Measurements from ENCODE around the gene NELL2.

NELL2 gene

GRCh38 chr12:44816446-44817017 lies 59.6 kb downstream of the NELL2 start:
- H3K36me3 ChIP-seq (ENCODE audit: control insufficient read depth, insufficient read depth, low read length) = no peaks in the 10 kb centered on the region
- H3K27me3 ChIP-seq (ENCODE audit: control insufficient read depth, insufficient read depth, low read length) = no peaks in the 10 kb centered on the region
- H3K9ac ChIP-seq (ENCODE audit: low read length) = no peak overlapping the region
- H3K27ac ChIP-seq (ENCODE audit: low read depth, low read length) = no peak overlapping the region
- no peak overlapping the region for H3K4me3 ChIP-seq (ENCODE audit: low read length)
- no peaks in the 10 kb centered on the region for H3K4me1 ChIP-seq (ENCODE audit: control insufficient read depth, insufficient read depth, low read length)

DNA sequence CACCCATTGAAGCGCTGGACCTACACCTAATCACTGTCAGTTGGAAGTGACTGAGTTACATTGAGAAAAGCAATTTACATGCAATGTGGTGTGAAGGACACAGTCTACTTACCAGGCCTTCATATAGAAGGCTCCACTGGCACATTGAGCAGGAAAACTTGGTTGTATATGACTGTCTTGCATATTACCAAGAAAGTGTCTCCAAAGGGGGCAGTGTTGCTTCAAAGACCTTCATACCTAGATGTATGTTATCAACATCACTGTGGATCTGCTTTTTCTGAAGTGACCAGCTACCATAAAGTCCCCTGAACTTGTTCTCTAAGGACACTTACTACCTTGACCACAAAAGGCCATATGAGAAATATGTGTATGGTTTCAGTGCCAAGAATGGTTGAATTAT lies 64.1 kb downstream of the NELL2 start:
- no peaks in the 10 kb centered on the region for H3K4me1 ChIP-seq (ENCODE audit: control insufficient read depth, insufficient read depth, low read length)
- H3K9ac ChIP-seq (ENCODE audit: low read length) = no peak overlapping the region
- H3K4me3 ChIP-seq (ENCODE audit: low read length) = no peak overlapping the region
- H3K27ac ChIP-seq (ENCODE audit: low read depth, low read length) = no peak overlapping the region
- H3K27me3 ChIP-seq (ENCODE audit: control insufficient read depth, insufficient read depth, low read length) = no peaks in the 10 kb centered on the region
- H3K36me3 ChIP-seq (ENCODE audit: control insufficient read depth, insufficient read depth, low read length) = no peaks in the 10 kb centered on the region

DNA sequence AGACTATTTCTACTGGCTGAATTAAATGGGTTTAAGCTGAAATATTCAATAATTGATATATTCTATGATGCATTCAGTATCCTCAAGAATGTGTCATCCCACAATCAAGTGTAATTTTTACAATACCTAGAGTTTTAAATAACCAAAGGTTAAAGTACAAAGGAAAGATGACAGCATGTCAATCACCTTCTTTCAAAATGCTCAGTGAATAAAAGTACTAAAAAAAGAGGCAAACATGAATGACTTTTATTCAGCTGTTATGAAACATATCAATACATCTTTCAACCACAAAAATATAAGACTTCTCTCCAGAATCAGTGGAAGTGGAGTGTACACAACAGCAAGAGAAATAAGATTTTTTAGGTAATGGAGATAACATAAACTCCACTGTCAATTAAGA lies 72.0 kb downstream of the NELL2 start:
- no peak overlapping the region for H3K9ac ChIP-seq (ENCODE audit: low read length)
- H3K27ac ChIP-seq (ENCODE audit: low read depth, low read length) = no peak overlapping the region
- no peak overlapping the region for H3K4me3 ChIP-seq (ENCODE audit: low read length)
- no peaks in the 10 kb centered on the region for H3K4me1 ChIP-seq (ENCODE audit: control insufficient read depth, insufficient read depth, low read length)
- no peaks in the 10 kb centered on the region for H3K27me3 ChIP-seq (ENCODE audit: control insufficient read depth, insufficient read depth, low read length)
- H3K36me3 ChIP-seq (ENCODE audit: control insufficient read depth, insufficient read depth, low read length) = no peaks in the 10 kb centered on the region

GRCh38 chr12:44795970-44796369 lies 80.1 kb downstream of the NELL2 start:
- Histone ChIP-seq H3K4me3 (ENCODE audit: low read length) (no peak overlapping the region), H3K27ac (ENCODE audit: low read depth, low read length) (no peak overlapping the region), H3K36me3 (ENCODE audit: control insufficient read depth, insufficient read depth, low read length) (no peaks in the 10 kb centered on the region), H3K9ac (ENCODE audit: low read length) (no peak overlapping the region), H3K4me1 (ENCODE audit: control insufficient read depth, insufficient read depth, low read length) (no peaks in the 10 kb centered on the region), H3K27me3 (ENCODE audit: control insufficient read depth, insufficient read depth, low read length) (no peaks in the 10 kb centered on the region)

DNA sequence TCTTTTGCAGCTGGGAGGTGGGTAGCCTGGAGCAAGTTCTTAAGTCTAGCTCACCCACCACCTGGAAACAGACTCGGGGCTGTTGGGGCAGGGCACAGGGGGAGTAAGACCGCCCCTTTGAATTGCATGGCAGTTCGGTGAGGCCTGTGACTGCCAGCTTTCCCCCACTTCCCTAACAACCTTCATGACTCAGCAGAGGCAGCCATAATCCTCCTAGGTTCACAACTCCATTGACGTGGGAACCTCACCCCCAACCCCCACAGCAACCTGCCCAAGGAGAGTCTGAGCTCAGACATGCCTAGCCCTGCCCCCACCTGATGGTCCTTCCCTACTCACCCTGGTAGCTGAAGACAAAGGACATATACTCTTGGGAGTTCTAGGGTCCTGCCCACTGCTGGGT lies 87.4 kb downstream of the NELL2 start:
- no peaks in the 10 kb centered on the region for H3K36me3 ChIP-seq (ENCODE audit: control insufficient read depth, insufficient read depth, low read length)
- H3K9ac ChIP-seq (ENCODE audit: low read length) = no peak overlapping the region
- H3K4me3 ChIP-seq (ENCODE audit: low read length) = no peak overlapping the region
- no peaks in the 10 kb centered on the region for H3K27me3 ChIP-seq (ENCODE audit: control insufficient read depth, insufficient read depth, low read length)
- no peak overlapping the region for H3K27ac ChIP-seq (ENCODE audit: low read depth, low read length)
- H3K4me1 ChIP-seq (ENCODE audit: control insufficient read depth, insufficient read depth, low read length) = no peaks in the 10 kb centered on the region

DNA sequence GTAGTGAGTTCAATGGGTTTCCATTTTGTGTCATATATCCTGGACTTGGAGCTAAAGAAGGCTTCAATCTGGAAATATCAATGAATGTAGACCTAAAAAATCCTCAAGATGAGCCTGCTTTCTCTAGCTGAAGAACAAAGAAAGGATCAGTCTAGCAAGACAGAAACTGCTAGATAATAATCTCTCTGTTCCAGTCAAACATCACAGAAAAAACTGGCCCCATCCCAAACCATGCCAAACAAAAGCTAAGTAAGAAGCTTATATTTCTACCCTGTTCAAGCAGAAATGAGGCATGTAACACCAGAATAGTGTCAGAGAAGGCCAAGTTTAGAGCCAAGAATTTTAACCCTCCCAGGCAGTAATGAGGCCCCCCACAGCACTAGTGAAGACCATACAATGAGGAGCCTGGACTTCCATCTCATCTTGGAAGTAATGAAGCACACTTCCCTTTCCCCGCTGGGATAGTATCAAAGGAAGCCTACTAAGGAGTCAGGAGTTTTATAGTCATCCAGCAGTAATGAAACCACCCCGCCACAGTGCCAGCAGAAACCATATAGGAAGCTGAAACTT lies 95.8 kb downstream of the NELL2 start:
- H3K36me3 ChIP-seq (ENCODE audit: control insufficient read depth, insufficient read depth, low read length) = no peaks in the 10 kb centered on the region
- H3K4me3 ChIP-seq (ENCODE audit: low read length) = no peak overlapping the region
- H3K27me3 ChIP-seq (ENCODE audit: control insufficient read depth, insufficient read depth, low read length) = no peaks in the 10 kb centered on the region
- no peak overlapping the region for H3K9ac ChIP-seq (ENCODE audit: low read length)
- H3K27ac ChIP-seq (ENCODE audit: low read depth, low read length) = no peak overlapping the region
- H3K4me1 ChIP-seq (ENCODE audit: control insufficient read depth, insufficient read depth, low read length) = no peaks in the 10 kb centered on the region

DNA sequence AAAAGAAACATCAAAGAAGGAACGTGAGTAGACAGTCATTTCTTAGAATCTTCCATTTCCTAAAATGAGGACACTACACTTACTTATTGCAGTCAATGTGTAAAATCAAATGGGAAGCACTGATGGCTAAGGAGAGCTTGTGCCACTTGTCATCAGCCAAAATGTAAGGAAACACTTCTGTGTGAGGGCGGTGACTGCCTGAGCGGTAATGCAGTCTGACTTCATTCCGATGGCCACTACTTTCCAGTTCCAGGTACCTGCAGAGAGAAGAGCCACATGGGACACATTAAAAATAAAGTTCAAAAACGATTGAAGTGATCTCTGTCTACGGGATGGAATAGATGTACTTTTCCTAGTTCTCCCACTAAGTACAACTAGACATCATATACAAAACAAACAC lies 96.3 kb downstream of the NELL2 start:
- Histone ChIP-seq H3K27ac (ENCODE audit: low read depth, low read length) (no peak overlapping the region), H3K4me1 (ENCODE audit: control insufficient read depth, insufficient read depth, low read length) (no peaks in the 10 kb centered on the region), H3K9ac (ENCODE audit: low read length) (no peak overlapping the region), H3K27me3 (ENCODE audit: control insufficient read depth, insufficient read depth, low read length) (no peaks in the 10 kb centered on the region), H3K4me3 (ENCODE audit: low read length) (no peak overlapping the region), H3K36me3 (ENCODE audit: control insufficient read depth, insufficient read depth, low read length) (no peaks in the 10 kb centered on the region)

DNA sequence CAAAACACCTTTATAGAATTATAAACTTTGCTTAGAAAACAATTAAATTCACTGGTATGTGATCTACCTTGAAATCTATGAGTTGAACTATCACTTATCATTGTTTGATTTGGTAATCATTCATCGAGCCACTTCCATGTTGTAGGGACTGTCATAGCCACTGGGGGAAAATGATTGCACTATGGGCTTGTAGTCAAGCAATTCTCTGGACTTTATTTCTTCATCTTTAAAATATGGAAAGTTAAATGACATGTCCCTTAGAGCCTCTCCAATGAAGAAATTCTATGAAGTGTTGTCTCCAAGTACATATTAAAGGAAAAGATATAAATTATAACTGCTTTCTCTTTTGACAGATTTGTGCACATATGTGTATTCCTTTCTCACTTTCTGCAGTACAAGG lies 97.3 kb downstream of the NELL2 start:
- no peak overlapping the region for H3K27ac ChIP-seq (ENCODE audit: low read depth, low read length)
- H3K27me3 ChIP-seq (ENCODE audit: control insufficient read depth, insufficient read depth, low read length) = no peaks in the 10 kb centered on the region
- H3K4me1 ChIP-seq (ENCODE audit: control insufficient read depth, insufficient read depth, low read length) = no peaks in the 10 kb centered on the region
- H3K4me3 ChIP-seq (ENCODE audit: low read length) = no peak overlapping the region
- H3K36me3 ChIP-seq (ENCODE audit: control insufficient read depth, insufficient read depth, low read length) = no peaks in the 10 kb centered on the region
- H3K9ac ChIP-seq (ENCODE audit: low read length) = no peak overlapping the region

GRCh38 chr12:44777044-44777443 lies 99.1 kb downstream of the NELL2 start:
- H3K4me3 ChIP-seq (ENCODE audit: low read length) = no peak overlapping the region
- no peak overlapping the region for H3K27ac ChIP-seq (ENCODE audit: low read depth, low read length)
- H3K9ac ChIP-seq (ENCODE audit: low read length) = no peak overlapping the region
- H3K36me3 ChIP-seq (ENCODE audit: control insufficient read depth, insufficient read depth, low read length) = no peaks in the 10 kb centered on the region
- no peaks in the 10 kb centered on the region for H3K4me1 ChIP-seq (ENCODE audit: control insufficient read depth, insufficient read depth, low read length)
- H3K27me3 ChIP-seq (ENCODE audit: control insufficient read depth, insufficient read depth, low read length) = no peaks in the 10 kb centered on the region

- no peaks in the 10 kb centered on the region for H3K27me3 ChIP-seq (ENCODE audit: control insufficient read depth, insufficient read depth, low read length)
- H3K27ac ChIP-seq (ENCODE audit: low read depth, low read length) = no peak overlapping the region
- H3K36me3 ChIP-seq (ENCODE audit: control insufficient read depth, insufficient read depth, low read length) = no peaks in the 10 kb centered on the region
- no peak overlapping the region for H3K4me3 ChIP-seq (ENCODE audit: low read length)
- H3K9ac ChIP-seq (ENCODE audit: low read length) = no peak overlapping the region
- no peaks in the 10 kb centered on the region for H3K4me1 ChIP-seq (ENCODE audit: control insufficient read depth, insufficient read depth, low read length)
Observed at GRCh38 chr12:44775901-44776300, 100.2 kb downstream of the NELL2 start.

- Histone ChIP-seq H3K27me3 (ENCODE audit: control insufficient read depth, insufficient read depth, low read length) (no peaks in the 10 kb centered on the region), H3K4me1 (ENCODE audit: control insufficient read depth, insufficient read depth, low read length) (no peaks in the 10 kb centered on the region), H3K27ac (ENCODE audit: low read depth, low read length) (no peak overlapping the region), H3K36me3 (ENCODE audit: control insufficient read depth, insufficient read depth, low read length) (no peaks in the 10 kb centered on the region), H3K4me3 (ENCODE audit: low read length) (no peak overlapping the region), H3K9ac (ENCODE audit: low read length) (no peak overlapping the region)
Observed at GRCh38 chr12:44774815-44775411, 101.2 kb downstream of the NELL2 start.

GRCh38 chr12:44771485-44772021 lies 104.6 kb downstream of the NELL2 start:
- Histone ChIP-seq H3K27ac (ENCODE audit: low read depth, low read length) (no peak overlapping the region), H3K27me3 (ENCODE audit: control insufficient read depth, insufficient read depth, low read length) (no peaks in the 10 kb centered on the region), H3K36me3 (ENCODE audit: control insufficient read depth, insufficient read depth, low read length) (no peaks in the 10 kb centered on the region), H3K4me3 (ENCODE audit: low read length) (no peak overlapping the region), H3K4me1 (ENCODE audit: control insufficient read depth, insufficient read depth, low read length) (no peaks in the 10 kb centered on the region), H3K9ac (ENCODE audit: low read length) (no peak overlapping the region)

GRCh38 chr12:44765796-44766195 lies 110.3 kb downstream of the NELL2 start:
- no peak overlapping the region for H3K4me3 ChIP-seq (ENCODE audit: low read length)
- no peaks in the 10 kb centered on the region for H3K36me3 ChIP-seq (ENCODE audit: control insufficient read depth, insufficient read depth, low read length)
- H3K27ac ChIP-seq (ENCODE audit: low read depth, low read length) = no peak overlapping the region
- H3K4me1 ChIP-seq (ENCODE audit: control insufficient read depth, insufficient read depth, low read length) = no peaks in the 10 kb centered on the region
- H3K27me3 ChIP-seq (ENCODE audit: control insufficient read depth, insufficient read depth, low read length) = no peaks in the 10 kb centered on the region
- H3K9ac ChIP-seq (ENCODE audit: low read length) = no peak overlapping the region
